Loucy (cell line): Measurements from ENCODE around the gene SLC35B2.

Experiments used
- EZH2phosphoT487 ChIP-seq: fragments of 200-600 bp; IDR thresholded peaks from 2 replicates; pipeline ENCODE4 v1.6.1; 2018; ENCODE audit warnings: antibody characterized with exemption, mild to moderate bottlenecking, moderate library complexity, borderline replicate concordance
- TF ChIP-seq, protein P1 (sequence below): fragments of 200-600 bp; sonication (generic); conservative IDR thresholded peaks from 2 replicates; pipeline ENCODE4 v1.5.1; 2014; ENCODE audit warnings: mild to moderate bottlenecking, antibody characterized with exemption, low read length

DNA sequence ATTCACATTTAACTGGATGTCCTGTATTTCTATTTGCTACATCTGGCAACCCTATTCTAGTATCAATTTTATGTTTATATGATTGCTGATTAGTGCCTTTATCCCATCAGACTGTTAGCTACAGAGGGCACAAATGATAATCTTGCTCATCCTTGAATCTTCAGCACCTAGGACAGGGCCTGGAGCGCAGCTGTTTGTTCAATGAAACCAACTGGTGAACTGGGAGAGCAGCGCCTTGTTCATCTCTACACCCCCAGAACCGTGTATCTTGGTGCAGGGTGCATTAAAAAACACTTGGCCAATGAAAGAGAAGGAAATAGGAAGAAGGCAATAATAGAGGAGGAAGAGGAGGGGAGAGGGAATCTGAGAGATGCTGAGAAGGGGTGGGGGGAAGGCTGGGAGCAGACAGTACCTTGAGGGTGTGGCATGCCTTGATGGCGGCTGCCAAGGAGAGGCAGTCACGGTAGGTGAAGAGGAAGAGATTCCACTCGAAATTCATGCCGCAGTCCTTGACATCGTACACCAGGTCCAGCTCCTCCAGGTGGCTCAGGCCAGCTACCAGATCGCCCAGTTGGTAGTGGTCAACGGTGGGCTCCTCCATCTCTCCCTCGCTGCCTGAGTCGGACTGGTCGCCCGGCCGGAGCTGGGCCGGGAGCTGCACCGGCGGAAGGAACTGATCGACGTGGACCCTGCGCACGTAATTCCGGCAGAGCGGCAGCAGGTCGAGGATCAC is 28.4 kb upstream of the SLC35B2 start:
- no peak for TF ChIP-seq EZH2phosphoT487
- TF ChIP-seq, protein P1, sequence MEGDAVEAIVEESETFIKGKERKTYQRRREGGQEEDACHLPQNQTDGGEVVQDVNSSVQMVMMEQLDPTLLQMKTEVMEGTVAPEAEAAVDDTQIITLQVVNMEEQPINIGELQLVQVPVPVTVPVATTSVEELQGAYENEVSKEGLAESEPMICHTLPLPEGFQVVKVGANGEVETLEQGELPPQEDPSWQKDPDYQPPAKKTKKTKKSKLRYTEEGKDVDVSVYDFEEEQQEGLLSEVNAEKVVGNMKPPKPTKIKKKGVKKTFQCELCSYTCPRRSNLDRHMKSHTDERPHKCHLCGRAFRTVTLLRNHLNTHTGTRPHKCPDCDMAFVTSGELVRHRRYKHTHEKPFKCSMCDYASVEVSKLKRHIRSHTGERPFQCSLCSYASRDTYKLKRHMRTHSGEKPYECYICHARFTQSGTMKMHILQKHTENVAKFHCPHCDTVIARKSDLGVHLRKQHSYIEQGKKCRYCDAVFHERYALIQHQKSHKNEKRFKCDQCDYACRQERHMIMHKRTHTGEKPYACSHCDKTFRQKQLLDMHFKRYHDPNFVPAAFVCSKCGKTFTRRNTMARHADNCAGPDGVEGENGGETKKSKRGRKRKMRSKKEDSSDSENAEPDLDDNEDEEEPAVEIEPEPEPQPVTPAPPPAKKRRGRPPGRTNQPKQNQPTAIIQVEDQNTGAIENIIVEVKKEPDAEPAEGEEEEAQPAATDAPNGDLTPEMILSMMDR, result no peak
